PC-3 (cell line): ENCODE measurements around the gene ESYT2.

ENCODE experiments used
- CTCF ChIP-seq: fragments of 300-600 bp; sonication (generic); conservative IDR thresholded peaks from 2 replicates; pipeline ENCODE4 v1.5.1; 2017; ENCODE audit warnings: antibody characterized with exemption, low read depth, mild to moderate bottlenecking, low read length
- EZH2phosphoT487 ChIP-seq: fragments of 300-600 bp; sonication (generic); IDR thresholded peaks from 2 replicates; pipeline ENCODE4 v1.6.1; 2018; ENCODE audit warnings: mild to moderate bottlenecking, antibody characterized with exemption, low read length, borderline replicate concordance

GRCh38 chr7:158847451-158847866 is 18.1 kb upstream of the ESYT2 start:
- TF ChIP-seq EZH2phosphoT487 (no peak), CTCF (no peak)
